SK-N-DZ (cell line): ENCODE data around the gene FTO.
"Not testable (repeated sequence)": the region's sequence is repeated elsewhere in the genome, so short reads cannot be mapped to it uniquely, and the experiment has no call there.

Experiments
- DNase-seq: peaks from one replicate; pipeline ENCODE4 v3.0.0-alpha.2; 2015; ENCODE audit warnings: low spot score

The FTO gene

DNA sequence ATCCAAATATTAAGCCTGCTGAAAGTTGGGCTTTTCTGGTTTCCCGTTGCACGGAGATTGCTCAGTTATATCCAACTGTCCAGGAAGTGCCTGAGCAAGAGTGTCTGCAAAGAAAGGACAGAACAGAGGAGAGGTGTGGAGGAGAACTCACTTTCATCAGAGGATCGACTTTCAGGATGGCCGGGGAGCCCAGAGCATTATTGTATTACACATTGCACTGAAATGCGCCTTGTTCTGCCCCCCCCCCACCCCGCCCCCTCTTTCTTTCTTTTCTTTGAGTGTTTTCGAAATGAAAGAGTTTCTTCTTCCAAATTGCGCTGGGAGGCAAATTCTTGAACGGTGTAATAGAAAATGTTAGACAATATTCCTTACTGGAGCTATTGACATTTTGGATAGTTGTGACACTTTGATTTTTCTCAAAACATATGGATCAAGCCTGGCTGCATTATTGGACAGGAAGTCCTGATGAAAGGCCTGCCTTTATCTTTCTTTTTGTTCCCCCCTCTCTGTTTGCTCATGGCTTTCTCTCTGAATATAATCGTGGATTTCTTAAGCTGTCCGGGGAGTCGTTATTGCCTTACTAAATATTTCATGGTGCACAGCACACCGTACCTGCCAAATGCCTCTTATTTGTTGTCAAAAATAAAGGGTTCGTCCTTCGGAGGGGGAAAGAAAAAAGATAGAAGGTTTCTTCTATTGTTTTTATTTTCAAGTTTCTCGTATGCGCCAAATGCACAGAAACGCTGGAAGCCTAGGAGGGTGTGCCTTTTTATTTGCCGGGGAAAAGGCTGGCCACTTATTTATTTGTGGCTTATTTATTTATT, 471.8 kb downstream of the FTO start:
- DNase-seq, result no peak

DNA sequence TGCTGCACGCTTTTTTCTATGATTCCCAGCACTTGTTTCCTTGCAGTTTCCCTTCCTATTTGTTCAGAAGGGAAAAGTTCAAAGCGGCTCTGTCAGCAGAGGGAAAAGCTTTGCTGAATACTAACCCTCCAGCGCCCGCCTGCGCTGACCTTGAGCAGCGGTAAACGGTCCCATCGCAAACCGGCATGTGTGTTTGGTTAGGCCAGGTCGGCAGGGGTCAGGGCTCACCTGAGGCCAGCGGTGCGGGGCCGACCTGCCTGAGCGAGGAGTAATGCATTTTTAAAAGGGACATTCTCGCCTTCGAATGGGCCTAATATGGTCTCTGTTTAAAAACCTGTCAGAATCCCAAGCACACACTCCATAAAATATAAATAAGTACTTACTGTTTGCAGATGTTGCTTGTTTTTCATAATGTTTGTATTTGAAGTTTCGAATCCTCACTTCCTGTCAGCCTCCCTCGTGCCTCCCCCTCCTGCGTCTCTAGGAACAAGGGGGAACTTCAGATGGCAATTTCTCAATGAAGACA, 472.5 kb downstream of the FTO start:
- DNase-seq, result no peak

DNA sequence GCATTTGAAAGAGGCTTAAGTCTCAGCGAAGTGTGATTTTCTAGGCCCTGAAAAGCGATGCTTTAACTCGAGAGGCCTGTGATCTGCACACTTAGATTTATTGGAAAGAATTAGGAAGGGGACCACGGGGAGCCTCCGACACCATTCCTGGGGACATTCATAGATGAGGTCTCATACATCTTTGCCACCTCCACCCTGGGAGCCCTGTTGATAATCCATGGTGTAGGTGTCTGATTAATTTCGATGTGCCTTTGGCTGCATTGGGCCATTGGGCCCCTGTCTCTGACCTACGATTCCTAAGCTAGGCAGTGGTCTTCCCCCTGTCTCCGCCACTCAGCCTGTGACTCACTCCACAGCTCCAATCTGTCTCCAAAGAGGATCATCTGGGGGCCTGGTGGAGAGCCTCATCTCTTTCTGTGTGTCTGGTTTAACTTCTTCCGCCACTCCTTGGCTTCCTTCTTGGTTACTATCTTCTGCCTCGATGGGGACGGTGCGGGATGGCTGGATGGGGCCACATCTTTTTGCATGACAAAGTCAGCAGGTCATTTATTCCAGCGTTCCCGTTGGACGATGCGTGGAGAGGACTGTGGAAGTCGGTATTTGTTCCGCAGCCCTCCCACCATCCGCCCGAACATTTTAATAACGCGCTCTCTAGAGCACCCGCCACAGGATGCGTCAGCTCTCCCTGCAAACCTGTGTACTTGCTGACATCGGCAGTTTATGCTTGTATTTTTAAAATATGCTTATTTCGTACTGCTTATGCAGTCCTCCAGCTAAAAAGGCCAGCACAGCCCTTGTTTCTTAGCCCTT, 473.3 kb downstream of the FTO start:
- DNase-seq, result peak; percentile 51

DNA sequence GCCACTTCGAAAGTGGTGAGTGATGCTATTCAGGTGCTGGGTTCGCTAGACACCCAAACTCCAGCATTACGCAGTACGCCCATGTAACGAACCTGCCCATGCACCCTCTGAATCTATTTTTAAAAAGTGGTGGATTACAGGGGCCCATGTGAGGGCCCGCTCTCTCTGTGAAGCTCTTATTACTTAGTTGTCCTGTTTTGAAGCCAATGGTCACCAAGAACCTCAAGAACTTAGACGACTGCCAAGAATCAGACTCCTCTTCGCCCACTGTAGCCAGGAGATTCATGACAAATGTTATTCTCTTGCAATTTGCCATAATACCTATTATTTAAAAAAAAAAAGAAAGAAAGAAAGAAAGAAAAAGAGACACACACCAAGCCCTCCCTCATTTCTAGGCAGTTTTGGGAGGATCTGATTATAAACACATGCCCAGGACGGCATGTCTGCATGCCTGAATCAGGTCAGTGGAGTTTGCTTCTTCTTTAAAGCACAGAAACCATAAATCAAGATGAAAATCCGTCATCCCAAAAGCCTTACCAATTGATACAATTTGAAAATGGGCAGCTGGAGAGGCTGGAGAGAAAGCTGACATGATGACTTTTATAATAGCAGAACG, 474.0 kb downstream of the FTO start:
- no peak for DNase-seq

DNA sequence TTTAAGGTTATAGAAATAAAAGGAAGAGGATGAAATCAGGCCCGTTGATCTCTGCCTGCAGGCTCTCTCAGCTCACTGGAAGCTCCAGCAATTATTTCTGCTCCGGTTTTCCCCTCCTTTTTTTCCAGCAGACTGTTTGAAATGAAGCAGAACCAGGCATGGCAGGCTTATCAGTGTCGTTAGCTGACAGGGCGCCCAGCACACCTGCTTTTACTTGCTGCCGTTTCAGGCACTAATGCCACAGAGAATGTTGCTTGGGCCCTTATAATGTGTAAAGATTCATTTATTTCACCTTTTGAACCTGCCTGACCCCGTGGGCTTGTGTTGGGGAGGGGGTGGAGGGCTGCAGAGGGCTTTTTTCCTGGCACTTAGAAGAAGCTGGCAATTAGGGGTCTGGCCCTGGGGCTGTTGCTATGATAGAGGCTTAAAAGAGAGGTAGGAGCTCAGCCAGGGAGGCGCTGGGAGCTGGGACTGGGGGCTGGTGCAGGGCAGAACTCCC, 474.6 kb downstream of the FTO start:
- peak; percentile 99 for DNase-seq

DNA sequence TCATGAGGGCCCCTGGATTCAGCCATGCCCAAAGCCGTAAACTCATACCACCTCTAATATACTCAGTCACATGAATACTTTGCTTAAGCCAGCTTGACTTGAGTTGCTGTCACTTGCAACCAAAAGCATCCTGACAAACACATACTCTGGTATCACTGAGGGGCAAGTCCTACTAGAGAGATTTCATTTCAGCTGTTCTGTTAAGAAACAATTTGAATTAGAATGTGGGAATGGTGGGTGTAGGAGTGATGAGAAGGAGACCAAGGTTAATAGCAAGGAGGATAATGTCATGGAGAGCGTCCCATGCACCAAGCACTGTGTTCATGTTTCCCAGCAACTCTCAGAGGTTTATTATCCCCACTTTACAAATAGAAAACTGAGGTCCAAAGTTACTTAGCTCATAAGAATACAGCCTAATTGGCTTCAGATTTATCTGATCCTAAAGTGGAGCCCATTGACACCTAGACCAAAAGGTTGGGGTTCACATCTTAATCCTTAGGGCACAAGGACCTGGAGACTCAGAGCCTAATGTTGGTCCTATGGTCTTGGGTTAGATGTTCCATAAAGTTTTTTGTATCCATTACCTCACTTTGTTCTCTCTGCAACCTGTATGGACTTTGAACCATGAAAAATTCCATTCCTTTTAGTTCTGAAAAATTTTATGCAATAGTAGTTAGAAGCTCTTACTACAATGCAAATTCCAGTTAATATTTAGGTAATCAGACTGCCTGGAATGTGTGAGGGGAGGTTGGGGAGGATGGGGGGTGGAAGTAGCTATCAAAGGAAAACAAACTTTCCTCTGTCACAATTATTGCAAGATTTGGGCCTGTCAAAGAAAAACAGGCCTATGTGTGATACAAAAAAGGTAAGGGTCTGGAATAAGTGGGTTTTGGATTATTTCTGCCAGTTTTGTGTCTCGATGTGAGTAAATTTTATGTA, 476.7 kb downstream of the FTO start:
- no peak for DNase-seq

DNA sequence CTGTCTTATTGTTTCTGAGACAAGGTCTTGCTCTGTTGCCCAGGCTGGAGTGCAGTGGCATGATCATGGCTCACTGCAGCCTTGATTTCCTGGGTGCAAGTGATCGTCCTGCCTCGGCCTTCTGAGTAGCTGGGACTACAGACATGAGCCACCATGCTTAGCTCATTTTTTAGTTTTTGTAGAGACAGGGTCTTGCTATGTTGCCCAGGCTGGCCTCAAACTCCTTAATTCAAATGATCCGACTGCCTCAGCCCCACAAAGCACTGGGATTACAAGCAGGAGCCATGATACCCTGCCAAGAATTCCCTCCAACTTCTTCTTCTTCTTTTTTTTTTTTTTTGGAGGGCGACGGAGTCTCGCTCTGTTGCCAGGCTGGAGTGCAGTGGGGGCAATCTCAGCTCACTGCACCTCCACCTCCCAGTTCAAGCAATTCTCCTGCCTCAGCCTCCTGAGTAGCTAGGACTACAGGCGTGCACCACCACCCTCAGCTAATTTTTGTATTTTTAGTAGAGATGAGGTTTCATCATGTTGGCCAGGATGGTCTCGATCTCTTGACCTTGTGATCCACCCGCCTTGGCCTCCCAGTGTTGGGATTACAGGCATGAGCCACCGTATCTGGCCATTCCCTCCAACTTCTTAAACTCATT, 477.9 kb downstream of the FTO start:
- not testable (repeated sequence) for DNase-seq

DNA sequence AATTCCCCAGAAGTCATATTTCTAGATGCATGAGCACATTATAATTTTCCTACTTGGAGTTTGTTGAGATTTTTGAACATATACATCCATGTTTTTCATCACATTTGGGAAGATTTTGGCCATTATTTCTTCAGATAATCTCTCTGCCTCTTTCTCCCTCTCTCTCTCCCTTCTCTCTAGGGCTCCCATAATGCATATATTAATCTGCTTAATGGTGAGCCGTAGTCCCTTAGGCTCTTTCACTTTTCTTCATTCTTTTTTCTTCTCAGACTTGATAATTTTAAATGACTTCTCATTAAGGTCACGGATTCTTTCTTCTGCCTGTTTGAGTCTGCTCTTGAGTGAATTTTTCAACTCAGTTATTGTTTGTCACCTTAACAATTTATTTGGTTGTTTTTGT, 481.1 kb downstream of the FTO start:
- DNase-seq, result no peak

DNA sequence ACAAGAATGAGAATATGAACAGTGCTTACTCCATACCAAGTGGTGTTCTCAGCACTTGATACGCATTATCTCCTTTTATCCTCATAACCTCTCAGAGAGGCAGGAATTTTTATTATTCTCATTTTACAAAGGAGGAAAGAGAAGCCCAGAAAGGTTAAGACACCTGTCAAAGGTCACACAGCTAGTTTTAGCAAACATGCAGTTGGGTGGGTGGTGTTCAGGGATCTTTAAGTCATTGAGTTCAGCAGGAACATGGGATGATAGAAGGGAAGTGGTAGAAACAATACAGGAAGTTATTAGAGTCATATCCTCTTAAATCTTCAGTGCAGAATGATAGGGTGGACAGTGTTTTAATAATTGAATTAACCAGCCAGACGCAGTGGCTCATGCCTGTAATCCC, 487.2 kb downstream of the FTO start:
- DNase-seq, result no peak

DNA sequence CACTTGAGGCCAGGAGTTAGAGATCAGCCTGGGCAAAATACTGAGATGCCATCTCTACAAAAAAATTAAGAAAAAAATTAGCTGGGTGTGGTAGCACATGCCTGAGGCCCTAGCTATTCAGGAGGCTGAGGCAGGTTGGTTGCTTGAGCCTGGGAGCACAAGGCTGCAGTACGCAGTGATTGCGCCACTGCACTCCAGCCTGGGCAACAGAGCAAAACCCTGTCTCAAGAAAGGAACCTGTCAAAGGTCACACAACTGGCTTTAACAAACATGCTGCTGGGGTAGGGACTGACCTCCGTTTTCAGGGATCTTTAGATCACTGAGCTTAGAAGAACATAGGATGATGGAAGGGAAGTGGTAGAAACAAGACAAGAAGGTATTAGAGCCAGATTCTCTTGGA, 487.6 kb downstream of the FTO start:
- DNase-seq, result no peak

DNA sequence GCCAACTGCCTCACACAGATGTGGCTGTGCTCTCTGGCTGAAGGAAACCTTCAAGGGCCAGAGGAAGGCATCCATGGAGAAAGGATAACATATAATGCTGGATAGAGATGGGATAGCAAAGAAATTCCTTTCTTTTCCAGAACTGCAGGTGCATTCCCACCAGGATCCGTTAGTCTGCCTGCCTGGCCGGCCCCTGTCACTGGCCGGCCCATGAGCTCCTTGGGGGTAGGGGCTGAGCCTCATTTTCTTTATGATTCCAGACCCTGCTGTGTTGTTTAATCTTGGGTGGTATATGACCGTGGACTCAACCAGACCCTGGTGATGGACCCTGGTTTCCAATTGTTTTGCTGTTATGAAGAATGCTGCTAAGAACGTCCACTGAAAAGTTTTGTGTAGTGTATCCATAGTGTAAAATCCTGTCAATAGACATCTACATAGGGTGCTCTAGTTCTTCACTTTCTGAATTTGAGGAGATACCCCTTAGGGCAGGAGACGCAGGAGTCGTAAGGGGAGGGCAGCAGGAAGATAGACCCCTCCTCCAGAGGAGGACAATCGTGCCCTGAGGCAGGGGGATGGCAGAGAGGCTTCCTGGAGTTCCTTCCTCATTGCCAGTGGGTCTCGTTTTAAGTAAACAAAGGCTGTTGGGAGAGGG, 489.2 kb downstream of the FTO start:
- no peak for DNase-seq

DNA sequence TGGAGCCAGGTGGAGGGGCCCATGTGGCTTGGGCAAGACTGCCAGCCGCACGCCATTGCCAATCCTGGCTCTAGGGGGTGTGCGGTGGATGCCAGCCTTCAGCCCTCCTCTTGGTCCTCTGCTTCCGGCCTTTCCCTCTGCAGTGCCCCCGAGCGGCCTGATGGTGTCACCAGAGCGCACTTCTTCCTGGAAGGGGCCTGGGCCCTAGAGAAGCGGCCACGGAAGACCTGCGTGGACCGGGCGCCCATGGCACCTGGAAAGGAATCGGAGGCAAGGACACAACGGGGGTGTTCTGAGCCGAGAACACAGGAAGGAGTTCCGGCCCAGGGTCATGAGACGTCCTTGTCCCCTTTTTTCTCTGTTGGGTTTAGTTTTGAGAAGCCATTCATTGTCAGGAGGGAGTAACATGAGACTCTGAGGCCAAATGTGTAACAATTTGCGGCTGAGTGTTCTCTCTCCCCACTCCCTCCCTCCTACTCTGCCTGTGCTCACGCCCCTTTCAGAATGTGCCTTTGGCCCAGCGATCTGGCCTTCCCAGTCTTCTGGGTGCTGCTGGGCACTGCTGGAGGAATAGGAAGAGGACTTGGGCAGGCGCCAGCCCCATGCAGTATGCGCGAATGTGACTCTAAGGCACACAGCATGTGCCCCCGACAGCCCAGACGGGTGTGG, 489.8 kb downstream of the FTO start:
- DNase-seq, result peak; percentile 79

DNA sequence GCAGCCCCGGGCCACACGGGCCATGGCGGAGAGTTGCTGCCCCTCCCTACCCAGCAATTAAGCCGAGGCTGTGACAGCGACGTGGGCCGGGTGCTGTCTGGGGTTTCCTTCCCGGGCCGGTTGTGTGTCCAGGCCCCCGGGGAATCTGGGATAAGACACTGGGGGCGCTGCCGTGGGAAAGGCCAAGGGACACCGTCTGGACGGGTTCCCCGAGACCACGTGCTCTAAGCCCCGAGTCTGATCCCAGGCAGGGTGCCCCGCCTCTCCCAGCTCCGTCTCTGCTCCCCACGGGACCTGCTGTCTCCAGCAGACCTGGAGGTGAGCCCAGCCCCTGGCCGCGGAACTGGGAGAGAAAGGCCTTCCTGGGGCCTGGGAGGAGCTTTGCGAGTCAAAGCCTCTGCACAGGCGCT, 490.4 kb downstream of the FTO start:
- DNase-seq, result peak; percentile 54

DNA sequence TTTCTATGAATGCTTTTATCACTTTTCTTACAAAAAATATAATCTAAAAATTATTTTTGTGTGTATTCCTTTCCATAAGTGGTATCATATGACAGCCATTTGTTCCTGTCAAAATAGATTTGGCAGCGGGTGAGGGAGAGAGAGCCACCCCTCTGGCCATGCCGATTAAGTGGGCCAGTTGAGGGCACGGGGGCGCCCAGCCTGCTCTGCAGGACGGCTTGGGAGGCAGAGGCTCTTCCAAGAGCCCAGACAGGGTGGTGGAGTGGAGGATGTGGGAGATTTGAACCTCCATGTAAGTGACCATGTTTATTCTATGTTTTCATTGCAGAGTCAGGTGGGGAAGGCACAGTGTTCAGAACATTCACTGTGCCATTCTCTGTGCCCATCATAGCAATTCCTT, 493.8 kb downstream of the FTO start:
- no peak for DNase-seq

DNA sequence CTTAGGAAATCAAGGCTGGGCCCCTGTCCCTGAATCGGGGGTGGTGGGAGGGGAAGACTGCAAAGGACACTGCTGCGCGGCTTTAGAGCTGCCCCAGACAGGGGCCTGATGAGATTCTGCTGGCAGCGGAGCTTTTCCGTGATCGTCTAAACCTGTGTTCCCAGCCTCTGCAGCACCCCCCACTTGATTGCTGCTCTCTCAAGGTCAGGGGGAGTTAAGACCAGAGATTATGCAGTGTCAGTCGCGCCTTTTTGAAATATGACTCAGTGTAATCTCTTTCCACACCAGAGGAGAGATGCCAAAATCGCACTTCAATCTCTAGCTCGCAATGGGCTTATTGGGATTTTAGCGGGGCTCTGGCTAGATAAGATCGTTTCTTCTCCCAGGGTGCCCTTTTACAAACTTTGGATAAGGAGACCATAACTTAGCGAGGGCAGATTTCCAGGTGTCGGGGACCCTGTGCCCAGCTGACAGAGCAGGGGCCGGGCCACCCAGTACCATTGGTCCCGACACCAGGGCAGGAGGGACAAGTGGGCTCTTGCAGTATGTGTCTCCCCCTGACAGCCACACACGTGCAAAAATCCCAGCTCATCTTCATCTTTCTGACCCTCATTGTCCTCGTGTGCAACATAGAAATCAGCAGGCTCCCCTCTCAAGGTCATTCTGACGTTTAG, 495.7 kb downstream of the FTO start:
- no peak for DNase-seq

DNA sequence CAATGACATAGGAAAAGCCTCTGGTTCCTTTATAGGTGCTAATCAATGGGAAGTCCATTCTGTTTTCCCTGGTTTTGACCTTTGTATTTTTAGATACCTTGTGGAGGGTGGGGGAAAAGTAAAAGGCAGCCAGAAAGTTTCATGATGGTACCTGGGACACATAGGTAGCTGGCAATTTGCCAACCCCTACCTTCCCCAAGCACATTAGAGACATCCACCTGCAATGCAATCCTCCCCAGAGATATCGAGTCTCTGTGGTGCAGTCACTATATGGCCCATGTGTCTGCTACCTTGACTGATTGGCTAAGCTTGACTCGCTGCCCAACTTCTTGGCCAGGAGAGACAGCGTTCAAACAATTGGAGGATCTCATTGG, 496.2 kb downstream of the FTO start:
- DNase-seq, result no peak

DNA sequence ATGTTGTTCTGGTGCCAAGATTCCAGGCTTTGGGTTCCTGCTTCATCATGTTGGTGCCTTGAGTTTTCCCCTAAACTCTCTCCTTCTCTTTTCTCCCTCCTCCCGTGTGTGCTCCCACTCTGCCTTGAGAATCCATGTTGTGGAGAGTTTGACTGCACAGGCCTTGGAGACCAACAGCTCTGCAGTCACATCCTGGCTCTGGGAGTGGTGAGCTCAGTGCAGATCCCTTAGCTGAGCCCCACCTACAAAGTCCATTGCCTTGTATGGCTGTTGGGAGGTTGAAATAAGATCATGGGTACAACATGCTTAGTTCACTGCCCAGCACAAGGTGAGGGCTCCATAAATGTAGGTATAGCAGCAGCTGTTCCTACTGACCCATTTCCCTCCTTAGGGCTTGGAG, 496.8 kb downstream of the FTO start:
- no peak for DNase-seq

DNA sequence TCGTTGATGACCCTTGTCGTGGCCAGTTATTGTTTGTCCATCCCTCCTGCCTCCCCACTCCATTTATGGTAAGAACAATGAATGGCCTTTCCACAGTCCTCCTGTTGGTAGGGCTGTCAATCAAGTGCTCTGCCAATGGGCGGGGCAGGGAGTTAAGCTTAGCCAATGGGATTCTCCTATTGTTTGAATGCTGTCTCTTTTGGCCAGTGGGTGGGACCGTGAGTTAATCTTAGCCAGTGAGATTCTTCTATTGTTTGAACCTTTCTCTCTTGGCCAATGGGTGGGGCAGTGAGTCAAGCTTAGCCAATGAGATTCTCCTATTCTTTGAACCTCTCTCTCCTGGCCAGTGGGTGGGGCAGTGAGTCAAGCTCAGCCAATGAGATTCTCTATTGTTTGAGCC, 497.2 kb downstream of the FTO start:
- no peak for DNase-seq
